Right ventricle myocardium superior (tissue), 1 donor: Measurements from ENCODE around the gene LRRC41. TPM values are rescaled to one million over a fixed set of nuclear protein-coding genes. Genes with fewer than 3 reads are reported as not detected.
"Not testable (repeated sequence)": the region's sequence is repeated elsewhere in the genome, so short reads cannot be mapped to it uniquely, and the experiment has no call there.

Experiments
- ATAC-seq: fragments of 200-7000 bp; cut with Tn5 transposase; one replicate; pipeline ENCODE4 v1.9.1; 2020; ENCODE audit warnings: mild to moderate bottlenecking; ENCODE audit not compliant: poor library complexity
- DNase-seq: peaks from one replicate; pipeline ENCODE4 v3.0.0-alpha.2; 2020
- intact Hi-C: fragments of 100-400 bp; cut with DNase I; formaldehyde crosslinking; loops from one replicate; pipeline ENCODE4 v1.11.2; 2022
- total RNA-seq: library from RNA; stranded (reverse); fragmentation: NEBNext Ultra II Directional; extraction: Animal tissue kit (Norgen Biotek cat#: 25700); gene quantifications from one replicate; pipeline ENCODE4 v1.2.1, GENCODE V29; 2021
- donor health status: DM: no; HTN: yes; CAD: no; lungs with severe emphysema.

LRRC41 gene
- total RNA-seq, 1 donor from 2014 or later, result 33.6 TPM

DNA sequence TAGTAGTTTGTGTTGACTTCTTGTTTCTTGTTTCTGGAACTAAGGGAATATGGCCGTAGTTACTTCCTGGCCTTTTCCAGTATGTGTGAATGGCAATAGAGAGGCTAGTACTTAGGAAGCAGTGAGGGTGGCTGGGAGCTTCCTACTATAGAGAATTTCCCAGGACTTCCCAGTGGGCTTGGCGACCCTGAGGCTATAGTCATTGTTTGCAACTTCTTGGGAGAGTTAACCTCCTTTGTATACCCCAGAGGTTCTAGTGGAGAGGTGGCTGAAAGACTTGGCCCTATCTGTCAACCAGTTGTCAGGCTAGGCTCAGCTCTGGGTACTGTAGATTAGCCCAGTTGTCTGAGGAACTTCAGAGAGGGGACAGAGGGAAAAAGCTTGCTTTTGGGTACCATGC, 40.3 kb downstream of the LRRC41 start:
- ATAC-seq (no peak), DNase-seq (no peak)
- intact Hi-C loops, result no loop called here

DNA sequence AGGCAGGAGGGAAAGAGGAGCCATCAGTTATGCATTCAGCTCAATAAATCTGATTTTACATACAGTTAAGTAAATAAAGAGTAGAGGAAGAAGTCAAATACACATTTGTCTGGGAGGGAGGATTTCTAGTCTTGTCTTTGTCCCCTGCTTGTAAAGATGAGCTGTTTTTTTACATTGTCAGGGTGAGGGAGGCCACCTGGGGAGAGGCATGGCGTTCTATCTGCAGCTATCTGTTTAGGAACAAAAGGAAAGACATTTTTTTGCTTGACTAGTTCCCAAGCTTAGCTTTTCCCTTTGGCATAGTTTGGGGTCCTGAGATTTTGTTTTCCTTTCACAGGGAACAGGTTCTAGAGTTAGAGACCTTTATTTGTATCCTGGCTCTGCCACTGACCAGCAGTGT, 40.9 kb downstream of the LRRC41 start:
- no peak for DNase-seq
- intact Hi-C loops, result no loop called here
- no peak for ATAC-seq

DNA sequence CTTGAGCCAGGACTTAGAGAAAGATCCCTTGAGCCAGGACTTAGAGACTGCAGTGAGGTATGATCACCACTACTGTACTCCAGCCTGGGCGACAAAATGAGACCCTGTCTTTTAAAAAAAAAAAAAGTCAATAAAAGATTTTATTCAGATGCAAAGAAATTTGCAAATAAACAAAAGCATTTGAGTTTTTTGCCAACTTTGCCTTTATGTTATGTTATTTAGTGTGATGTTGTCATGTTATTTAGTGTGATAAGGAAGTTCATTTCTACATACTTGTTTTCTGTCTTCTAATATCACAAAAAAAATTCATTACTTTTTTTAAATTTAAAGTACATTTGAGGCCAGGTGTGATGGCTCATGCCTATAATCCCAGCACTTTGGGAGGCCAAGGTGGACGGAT, 46.9 kb downstream of the LRRC41 start:
- intact Hi-C loops, result no loop called here
- DNase-seq (no peak), ATAC-seq (no peak)

DNA sequence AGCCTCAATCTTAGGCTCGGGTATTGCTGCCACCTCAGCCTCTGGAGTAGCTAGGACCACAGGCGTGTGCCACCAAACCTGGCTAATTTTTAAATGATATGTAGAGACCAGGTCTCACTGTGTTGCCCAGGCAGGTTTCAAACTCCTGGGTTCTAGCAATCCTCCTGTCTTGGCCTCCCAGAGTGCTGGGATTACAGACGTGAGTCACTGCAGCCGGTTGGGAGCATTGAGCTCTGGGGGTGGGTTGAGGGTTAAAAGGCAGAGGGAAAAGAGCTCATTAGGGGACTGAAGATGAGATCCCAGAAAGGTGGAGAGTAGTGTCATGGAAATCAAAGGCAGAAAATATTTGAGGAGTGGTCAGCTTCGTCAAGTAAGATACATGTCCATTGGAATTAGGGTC, 48.7 kb downstream of the LRRC41 start:
- intact Hi-C loops, result no loop called here
- DNase-seq (no peak), ATAC-seq (no peak)

DNA sequence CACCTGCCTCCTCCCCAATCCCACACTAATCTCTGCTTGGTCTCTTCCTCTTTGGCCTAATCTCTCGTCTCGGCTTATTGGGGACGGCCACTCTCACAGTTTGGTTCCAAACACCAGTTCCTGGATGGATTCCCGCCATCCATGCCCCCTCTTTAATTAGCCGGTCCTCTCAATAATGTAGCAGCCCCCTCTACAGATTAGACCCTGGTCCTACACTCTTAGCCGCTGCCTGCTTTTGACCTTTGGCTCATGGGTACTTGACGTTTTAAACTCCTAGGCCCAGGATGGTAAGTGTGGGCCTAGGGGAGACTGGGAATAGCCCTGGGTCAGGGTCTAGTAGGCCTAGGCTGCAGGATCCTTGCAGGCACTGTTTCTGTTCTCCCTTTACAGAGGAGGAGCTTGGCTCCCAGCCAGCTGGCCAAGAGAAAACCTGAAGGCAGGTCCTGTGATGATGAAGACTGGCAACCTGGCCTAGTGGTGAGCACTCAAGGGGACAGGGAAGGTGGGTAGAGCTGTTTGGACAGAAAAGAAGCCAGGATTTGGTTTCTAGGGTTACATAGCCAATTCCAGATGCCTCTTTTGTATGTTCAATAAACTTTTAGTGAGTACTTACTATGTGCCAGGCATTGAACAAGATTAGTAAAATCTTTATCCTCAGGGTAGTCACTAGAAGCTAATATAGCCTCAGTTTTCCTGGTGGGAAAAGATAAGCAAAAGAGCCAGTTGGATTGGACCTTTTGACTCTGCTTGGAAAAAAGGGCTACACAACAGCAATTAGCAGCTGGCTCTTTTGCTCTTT, 55.1 kb downstream of the LRRC41 start:
- peak; percentile 56 for DNase-seq
- intact Hi-C loops, result no loop called here
- ATAC-seq, result no peak

DNA sequence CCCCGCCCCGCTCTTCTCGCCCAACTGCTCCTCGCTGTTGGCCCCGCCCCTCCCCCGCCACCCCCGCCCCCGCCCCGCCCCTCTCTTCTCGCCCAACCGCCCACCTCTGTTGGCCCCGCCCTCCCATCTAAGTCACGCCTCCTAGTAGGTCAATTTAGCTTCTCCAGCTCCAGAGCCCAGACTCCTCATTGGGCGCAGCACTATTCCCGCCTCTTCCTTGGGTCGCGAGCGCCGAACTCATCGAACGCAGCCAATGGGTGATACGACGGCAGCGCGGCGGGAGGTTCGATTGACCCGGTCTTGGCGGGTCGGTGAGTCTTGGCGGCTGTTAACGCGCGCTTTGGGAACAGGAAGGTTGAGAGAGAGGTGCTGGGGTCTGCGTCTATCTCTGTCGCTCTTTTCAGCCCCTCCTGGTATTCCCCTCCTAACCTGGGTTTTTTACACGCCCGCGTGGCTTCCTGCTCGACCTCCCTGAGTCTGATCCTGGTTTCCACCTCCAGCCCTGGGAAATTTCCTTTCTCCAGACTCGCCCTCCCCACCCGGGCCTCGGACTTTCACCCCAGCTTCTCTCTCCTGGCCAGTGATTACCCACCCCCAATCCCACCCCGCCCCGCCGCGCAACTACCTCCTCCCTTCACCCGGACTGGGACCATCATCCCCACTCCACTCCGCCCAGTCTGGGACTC, 55.8 kb downstream of the LRRC41 start, which contains the start of gene RAD54L:
RAD54L (plus strand) TSS at position 328 of the 686 bp plus-strand sequence. CDS start 643 bp downstream, outside the sequence.
- intact Hi-C loops, result no loop called here

DNA sequence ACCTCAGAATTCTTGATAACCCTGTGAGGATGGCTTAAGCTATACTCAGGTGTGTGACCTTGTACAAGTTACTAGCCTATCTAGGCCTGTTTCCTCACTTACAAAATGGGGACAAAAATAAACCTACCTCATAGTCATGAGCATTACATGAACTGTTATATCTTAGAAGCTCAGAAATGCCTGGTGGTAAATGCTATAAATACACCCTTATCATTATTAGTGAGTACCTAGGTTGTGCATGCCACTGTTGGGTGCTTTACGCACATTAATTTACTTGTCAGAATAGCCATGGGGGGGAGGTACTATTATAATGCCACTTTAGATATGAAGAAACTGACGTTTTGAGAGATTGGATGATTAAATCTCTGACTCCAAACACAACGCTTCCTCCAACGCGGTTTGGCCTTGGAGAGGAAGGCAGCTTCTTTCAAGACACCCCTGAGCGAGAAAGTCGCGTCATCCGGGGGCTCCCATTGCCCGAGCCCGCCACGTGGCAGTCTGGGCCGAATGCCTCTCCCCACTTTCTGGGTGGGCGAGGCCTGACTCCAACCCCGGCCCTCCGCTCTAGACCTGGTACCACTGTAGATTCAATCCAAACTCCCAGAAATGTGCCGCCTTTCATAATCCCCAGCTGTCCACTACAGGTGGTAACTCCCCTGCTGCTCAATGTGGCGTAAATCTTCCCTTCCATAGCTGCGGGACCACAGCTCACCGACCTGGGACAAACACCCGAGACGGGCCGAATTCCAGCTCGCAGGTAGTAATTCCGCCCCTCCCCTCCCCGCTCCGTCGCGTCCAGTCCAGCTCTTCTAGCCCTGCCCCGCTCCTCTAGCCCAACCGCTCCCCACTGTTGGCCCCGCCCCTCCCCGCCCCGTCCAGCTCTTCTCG, 56.6 kb downstream of the LRRC41 start:
- peak; percentile 93 for ATAC-seq
- intact Hi-C loops, result no loop called here

More for the DNA sequence above, 55.8 kb downstream of the LRRC41 start, which contains the start of gene RAD54L:
- DNase-seq (peak; percentile 98), ATAC-seq (peak; percentile 94)

DNA sequence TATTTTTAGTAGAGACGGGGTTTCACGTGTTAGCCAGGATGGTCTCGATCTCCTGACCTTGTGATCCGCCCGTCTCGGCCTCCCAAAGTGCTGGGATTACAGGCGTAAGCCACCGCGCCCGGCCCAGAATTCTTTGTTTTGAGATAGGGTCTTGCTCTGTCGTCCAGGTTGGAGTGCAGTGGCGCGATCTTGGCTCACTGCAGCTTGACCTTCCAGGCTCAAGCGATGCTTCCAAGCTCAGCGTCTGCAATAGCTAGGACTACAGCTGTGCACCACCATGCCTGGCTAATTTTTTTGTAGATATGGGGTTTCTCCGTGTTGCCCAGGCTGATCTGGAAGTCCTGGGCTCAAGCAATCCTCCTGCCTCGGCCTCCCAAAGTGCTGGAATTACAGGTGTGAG, 57.3 kb downstream of the LRRC41 start:
- DNase-seq, ATAC-seq, intact Hi-C loops: not testable (repeated sequence)

More for the DNA sequence above, 56.6 kb downstream of the LRRC41 start:
- DNase-seq, result peak; percentile 64

DNA sequence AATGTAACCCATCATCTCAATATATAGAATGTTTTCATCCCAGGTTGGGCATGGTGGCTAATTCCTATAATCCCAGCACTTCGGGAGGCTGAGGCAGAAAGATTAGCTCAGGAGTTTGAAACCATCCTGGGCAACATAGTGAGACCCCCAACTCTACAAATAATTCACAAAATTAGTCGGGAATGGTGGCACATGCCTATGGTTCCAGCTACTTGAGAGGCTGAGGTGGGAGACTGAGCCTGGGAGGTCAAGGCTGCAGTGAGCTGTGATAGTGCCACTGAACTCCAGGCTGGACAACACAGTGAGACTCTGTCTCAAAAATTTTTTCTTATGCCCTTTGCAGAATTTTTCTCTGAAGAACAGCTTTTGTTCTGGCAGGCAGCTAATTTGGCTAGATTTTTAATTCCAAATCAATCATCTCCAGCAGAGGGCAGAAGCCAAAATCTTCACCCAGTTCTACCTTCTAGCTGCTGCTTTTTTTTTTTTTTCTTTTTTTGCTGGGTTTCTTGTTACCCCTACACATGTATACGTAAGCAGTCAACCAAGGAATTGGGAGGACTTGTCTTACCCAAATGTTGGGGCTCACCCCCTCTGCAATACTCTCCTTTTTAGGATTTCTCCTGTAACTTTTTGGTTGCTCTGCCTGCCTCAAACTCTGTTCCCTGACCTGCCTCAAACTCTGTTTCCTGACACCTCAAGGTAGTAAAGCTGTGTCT, 58.6 kb downstream of the LRRC41 start:
- intact Hi-C loops, result no loop called here
- ATAC-seq (no peak), DNase-seq (no peak)

DNA sequence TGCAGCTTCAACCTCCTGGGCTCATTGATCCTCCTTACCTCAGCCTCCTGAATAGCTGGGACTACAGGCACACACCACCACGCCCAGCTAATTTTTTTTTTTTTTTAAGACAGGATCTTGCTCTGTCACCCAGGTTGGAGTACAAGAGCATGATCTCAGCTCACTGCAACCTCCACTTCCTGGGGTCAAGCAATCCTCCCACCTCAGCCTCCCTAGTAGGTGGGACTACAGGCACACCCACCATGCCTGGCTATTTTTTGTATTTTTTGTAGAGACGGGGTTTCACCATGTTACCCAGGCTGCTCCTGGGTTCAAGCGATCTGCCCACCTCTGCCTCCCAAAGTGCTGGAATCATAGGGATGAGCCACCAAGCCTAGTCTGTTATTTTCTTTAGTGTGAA, 59.6 kb downstream of the LRRC41 start:
- intact Hi-C loops, DNase-seq, ATAC-seq: not testable (repeated sequence)

DNA sequence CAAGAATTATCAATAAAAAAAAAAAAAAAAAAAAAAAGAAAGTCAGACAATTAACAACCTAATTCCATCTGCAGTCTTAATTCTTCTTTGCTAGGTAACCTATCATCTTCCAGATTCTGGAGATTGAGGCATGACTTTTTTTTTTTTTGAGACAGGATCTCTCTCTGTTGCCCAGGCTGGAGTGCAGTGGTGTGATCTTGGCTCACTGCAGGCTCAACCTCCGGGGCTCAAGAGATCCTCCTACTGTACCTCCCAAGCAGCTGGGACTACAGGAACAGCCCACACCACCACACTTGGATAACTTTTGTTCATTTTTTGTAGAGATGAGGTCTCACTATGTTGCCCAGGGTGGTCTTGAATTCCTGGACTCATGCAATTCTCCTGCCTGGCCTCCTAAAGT, 60.5 kb downstream of the LRRC41 start:
- no peak for DNase-seq
- ATAC-seq, result no peak
- intact Hi-C loops, result no loop called here

DNA sequence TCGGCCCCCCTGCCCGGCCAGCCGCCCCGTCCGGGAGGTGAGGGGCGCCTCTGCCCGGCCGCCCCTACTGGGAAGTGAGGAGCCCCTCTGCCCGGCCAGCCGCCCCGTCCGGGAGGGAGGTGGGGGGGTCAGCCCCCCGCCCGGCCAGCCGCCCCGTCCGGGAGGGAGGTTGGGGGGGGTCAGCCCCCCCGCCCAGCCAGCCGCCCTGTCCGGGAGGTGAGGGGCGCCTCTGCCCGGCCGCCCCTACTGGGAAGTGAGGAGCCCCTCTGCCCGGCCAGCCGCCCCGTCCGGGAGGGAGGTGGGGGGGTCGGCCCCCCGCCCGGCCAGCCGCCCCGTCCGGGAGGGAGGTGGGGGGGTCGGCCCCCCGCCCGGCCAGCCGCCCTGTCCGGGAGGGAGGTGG, 61.7 kb downstream of the LRRC41 start:
- intact Hi-C loops, ATAC-seq, DNase-seq: not testable (repeated sequence)

DNA sequence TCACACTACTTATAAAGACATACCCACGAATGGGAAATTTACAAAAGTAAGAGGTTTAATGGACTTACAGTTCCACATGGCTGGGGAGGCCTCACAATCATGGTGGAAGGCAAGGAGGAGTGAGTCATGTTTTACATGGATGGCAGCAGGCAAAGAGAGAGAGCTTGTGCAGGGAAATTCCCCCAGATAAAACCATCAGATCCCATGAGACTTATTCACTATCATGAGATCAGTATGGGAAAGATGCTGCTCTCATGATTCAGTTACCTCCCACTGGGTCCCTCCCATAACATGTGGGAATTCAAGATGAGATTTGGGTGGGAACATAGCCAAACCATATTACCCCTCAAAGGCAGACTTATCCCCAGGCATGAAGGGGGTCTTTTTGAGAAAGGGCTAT, 64.6 kb downstream of the LRRC41 start:
- ATAC-seq, intact Hi-C loops, DNase-seq: not testable (repeated sequence)

DNA sequence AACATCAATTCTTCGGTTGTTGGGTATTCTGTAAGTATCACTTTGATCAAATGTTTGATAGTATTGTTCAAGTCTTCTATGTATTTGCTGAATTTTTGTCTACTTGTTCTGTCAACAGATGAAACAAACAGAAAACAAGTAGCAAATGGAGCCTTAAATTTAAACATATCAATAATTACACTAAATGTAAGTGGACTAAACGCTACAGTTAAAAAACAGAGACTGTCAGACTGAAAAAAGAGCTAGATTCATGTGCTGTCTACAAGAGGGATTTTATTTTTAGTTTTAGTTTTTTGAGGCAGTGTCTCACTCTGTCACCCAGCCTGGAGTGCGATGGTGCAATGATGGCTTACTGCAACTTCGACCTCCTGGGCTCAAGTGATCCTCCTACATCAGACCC, 66.5 kb downstream of the LRRC41 start:
- DNase-seq (no peak), ATAC-seq (no peak)
- intact Hi-C loops, result no loop called here

DNA sequence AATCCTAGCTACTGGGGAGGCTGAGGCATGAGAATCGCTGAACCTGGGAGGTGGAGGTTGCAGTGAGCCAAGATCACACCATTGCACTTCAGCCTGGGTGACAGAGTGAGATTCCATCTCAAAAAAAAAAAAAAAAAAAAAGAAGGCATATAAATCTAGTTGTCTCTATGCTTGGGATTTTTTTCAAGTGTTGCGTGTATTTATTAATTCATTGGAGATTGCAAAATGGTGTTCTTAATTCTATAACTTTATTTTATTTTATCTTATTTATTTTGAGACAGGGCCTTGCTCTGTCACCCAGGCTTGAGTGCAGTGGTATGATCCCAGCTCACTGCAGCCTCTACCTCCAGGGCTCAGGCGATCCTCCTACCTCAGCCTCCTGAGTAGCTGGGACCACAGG, 72.2 kb downstream of the LRRC41 start:
- DNase-seq, intact Hi-C loops, ATAC-seq: not testable (repeated sequence)
